GM18867 (cell line): Measurements from ENCODE around the gene OCSTAMP.

Experiments used
- ATAC-seq: cut with Tn5 transposase; IDR thresholded peaks from one replicate; pipeline ENCODE4 v1.9.1; 2021; ENCODE audit warnings: mild to moderate bottlenecking, moderate library complexity; ENCODE audit not compliant: unreplicated experiment

OCSTAMP gene

DNA sequence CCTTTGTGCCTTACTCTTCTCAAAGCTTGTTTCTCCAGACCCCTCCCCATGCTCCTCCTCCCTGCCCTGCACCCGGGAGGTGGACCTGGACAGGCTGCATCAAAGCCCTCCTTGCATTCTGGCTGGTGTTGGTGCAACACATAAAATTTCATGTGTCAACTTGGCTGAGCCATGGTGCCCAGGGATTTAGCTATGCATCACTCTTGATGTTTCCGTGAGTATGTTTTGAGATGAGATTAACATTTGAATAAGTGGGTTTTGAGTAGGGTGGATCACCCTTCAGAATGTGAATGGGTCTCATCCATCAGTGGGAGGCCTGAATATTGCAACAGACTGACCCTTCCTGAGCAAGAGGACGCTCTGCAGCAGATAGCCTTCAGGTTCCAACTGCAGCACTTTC, 4.4 kb upstream of the OCSTAMP start:
- ATAC-seq, result no peak

DNA sequence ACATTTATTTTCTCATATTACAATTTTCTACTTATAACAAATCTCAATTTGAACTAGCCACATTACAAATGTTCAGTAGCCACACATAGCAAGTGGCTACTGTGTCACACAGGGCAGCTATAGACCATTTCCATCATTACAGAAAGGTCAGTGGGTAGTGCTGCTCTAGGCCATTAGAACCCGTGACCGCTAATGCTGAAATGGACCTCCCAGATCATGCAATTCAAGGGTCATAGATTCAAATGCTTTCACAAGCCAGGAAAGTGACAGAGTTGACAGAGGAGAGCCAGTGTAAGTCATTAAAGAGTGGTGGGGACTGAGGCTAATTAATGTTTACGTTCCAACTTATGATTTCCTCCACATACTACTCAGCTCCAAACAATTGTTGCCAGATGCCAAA, 3.5 kb upstream of the OCSTAMP start:
- ATAC-seq, result no peak

DNA sequence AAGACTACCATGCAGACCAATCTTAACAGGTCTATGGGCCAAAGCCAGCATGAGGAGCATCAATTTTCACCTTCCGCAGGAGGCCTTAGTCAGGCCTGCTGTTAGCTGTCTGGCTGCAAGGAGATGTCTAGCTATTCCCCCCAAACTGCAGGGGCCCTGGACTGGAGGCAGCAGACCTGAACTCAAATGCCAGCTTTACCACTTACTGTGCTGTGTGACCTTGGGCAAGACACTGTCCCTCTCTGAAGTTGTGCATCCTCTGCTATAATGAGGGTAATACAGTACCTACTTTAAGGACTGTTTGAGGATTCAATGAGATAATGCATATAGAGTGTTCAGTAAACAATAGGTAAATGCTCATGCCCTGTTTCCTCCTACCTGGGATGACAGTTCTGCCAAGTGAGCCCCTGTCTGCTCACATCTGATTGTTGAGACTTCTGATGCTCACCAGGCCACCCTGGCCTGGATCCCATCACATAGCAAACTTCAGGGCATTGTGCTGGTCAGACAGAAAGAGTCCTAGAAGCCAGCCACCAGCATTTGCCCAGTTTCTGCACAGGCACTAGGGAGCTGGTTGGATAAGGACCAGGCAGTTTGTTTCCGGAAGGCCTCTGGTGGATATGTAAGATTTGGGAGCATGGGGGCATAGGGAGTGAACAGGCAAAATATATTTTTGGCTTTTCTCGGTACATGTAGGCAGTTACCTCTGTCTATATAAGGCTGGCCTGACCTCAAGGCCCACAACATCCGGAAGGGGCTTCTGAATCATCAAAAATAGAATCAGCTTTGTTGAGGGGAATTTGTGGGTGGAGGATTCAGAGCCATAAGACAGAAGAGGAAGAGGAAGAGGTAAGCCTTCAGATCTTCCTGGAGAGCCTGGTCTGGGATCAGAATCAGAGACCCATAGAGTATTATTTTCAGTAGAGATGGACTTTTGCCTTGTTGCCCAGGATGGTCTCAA, 2.3 kb upstream of the OCSTAMP start:
- ATAC-seq, result no peak

DNA sequence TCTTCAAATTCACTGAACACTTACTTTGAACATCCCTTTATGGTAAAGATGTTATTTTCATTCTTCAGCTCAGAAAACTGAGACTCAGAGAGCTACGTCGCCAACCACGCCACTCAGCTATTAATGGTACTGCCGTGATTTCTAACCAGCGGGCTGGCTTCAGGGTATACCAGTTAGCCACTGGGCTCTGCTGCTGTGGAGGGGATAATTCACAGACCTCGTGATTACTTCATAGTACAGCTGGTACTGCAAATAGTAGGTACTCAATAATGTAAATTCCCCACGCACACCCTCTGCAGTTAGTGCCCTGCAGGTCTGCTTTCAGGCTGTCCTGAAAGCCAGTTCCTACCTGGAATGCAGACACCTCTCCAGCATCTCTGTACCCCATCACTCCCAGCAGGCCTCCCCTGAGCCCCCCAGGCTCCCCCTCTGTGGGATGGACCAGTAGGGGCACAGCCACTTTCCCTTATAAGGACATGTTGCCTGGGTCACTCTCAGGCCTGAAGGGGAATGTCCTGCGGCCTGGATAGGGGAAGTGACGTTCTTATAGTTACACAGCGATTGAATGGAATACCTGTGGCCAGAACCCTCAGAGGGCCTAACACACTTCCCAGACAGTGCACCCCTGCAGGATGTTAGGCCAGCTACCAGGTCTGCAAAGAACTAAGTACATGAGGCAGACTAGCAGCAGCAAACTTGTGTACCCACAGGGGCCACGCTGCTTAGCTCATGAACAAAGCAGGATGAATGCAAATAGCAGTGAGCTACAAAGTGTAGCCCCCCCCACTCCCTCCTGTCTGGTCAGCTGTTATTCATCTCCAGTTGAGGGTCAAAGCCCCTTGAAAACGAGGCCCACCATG, 1.3 kb upstream of the OCSTAMP start:
- no peak for ATAC-seq

DNA sequence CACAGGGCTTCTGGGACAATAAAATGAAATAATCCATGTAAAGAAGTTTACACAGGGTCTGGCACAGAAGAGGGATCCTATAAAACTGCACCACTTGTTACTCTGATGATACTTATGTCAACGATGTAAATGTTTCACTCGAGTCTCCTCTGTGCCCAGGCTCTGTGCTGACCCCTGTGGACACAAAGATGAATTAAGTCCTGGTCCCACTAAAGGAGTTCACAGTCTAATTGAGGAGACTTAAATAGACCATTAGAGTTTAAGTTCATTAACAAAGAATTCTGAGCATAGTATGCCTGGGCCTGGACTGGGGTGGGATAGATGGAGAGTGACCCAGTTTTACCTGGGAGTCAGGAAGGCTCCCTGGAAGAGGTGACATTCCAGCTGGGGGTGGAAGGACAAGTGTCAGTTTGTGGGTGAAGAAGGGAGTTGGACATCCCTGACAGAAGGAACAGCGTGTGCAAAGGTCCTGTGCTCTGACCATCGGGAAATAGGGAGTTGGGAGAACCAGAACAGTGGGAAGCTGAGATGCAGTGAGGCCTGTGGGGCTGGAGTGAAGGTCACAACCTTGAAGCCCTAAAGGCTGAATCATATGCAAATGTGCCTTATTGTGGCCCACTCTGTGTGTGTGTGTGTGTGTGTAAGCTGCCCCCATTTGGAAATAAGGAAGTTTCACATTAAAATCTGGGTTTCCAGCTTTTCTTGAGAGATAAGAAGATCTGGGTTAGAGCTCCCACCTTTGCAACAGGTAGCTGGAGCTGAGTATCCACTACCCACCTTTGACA, 1.1 kb downstream of the OCSTAMP start:
- ATAC-seq, result no peak

DNA sequence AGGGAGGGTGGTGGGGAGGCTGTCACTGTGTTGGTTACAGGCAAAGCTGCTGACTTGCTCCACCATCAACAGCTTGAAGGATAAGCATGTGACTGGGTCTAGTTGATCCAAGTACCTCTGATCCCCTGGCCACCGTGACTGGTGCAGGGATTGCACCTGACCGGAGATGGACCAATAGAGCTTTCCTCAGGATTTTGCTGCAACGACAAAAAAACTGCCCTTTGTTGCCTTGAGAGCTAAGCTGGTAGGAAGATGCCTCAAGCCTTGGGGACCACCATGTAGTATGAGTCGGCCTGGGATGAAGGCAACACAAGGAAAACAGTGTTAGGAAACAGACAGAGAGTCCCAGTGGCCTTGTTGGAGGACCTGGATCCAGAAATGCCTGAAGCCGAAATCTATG, 1.8 kb downstream of the OCSTAMP start:
- ATAC-seq, result no peak

DNA sequence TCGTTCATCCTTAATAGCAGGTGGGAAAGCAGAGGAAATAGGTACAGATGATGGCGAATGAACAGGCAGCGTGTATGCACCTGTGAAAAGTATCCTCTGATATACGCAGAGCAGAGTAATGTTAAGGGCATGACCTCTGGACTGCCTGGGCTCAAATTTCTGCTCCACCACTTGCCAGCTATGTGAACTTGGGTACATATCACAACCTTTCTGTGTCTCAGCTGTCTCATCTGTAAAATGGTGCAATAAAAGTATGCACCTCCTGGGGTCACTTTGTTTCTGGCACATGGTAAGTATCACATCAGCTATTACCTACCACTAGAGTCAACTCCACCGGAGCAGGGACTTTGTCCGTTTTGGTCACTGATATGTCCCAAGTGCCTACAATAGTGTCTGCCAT, 2.5 kb downstream of the OCSTAMP start:
- no peak for ATAC-seq

GRCh38 chr20:46546936-46547335, 3.5 kb downstream of the OCSTAMP start:
- ATAC-seq, result no peak

- ATAC-seq, result no peak
Observed at GRCh38 chr20:46546298-46546697, 4.2 kb downstream of the OCSTAMP start.

DNA sequence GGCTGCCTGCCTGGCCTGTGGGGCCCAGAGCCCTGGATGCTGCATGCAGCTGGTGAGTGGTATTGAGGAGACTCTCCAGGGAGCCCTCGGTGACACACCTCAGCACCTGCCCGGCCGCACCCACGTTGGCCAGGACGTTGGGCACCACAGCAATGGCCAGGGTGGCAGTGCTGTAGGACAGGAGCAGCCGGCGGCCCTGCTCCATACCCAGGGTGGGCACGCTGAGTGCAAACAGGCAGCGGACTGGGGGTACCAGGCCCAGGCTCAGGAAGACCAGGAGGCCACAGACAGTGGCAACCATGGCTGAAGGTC, 4.7 kb downstream of the OCSTAMP start:
- no peak for ATAC-seq

- no peak for ATAC-seq
Observed at GRCh38 chr20:46545077-46545826, 5.2 kb downstream of the OCSTAMP start.

DNA sequence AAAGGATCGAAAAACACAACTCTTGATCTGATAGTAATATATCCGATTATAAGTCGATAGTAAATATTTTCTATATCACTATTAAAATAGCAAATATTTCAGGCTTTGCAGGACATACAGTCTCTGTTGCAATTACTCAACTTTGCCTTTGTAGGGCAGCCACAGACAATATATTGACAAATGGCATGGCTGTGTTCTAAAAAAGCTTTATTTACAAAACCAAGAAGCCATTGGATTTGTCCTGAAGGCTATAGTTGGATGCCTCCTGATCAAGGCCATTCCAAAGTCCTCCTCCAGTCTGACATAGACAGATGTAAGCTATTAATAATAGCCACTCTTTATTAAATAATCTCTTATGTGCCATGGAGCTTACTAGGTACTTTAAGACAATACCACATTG, 5.9 kb downstream of the OCSTAMP start:
- no peak for ATAC-seq

DNA sequence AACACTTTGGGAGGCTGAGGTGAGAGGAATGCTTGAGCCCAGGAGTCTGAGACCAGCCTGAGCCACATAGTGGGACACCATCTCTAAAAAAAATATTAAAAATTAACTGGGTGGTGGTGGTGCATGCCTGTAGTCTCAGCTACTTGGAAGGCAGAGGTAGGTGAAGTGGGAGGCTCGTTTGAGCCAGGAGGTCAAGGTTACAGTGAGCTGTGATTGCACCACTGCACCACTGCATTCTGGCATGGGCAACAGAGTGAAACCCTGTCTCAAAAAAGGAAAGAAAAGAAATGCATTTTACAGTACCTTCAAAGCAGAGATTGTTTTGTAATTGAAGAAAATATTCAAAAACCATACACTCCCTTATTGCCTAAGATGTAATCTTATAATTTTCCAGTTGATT, 6.5 kb downstream of the OCSTAMP start:
- ATAC-seq, result no peak

DNA sequence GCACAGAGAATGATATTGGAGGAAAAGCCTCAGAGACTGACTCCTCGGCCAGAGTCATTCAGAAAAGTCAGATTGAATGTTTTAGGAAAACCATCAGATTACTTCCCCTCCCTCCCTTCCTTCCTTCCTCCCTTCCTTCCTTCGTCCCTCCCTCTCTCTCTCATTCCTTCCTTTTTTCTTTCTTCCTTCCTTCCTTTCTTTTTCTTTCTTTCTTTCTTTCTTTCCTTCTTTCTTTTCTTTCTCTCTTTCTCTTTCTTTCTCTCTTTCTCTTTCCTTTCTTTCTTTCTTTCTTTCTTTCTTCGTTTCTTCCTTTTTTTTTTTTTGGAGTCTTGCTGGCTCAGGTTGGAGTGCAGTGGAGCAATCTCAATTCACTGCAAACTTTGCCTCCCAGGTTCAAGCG, 7.4 kb downstream of the OCSTAMP start:
- ATAC-seq, result no peak

- no peak for ATAC-seq
Observed at GRCh38 chr20:46541229-46541935, 9.1 kb downstream of the OCSTAMP start.

DNA sequence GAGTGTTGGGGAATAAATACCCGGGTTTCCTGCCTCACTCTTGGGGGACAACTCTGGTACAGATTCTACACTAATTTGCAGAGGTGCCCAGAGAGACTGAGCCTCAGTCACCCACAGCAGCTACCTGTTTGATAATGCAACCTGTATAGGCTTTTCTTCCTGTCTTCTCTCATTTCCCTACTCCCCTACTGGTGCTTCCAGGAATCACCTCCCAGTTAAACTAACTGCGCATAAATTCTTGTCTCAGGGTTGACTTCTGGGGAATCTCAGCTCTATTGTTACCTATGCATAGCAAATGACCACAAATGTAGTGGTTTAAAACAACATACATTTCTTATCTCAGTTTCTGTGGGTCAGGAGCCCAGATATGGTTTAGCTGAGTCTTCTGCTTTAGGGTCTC, 11.3 kb downstream of the OCSTAMP start:
- no peak for ATAC-seq

GRCh38 chr20:46530640-46531039, 19.8 kb downstream of the OCSTAMP start:
- no peak for ATAC-seq

DNA sequence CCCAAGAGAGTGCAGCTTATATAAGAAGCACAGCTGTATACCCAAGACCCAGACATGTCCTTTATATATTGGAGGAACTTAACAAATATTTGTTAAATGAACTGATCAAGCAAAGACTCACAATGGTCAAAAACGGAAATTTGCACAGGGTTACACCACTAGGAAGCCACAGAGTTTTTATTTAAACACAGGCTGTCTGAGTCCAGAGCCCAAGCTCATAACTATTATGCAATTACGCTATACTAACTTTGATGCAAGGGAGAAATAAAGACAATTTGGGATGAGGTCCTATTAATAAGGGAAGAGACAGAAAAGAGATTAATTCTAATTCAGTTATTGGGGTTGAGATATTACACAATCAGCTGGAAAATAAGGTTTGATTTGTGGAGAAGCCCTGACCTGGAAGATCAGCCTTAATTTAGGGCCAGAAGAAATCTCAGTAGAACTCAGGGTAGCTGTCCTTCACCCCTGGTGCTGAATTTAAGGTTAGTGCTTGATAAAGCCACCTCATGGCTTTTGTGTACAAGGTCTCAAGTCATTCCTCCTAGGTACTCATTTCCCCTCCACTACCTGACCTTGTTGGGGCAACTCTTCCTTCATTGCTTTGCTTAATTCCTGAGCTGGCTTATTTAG, 26.6 kb downstream of the OCSTAMP start:
- no peak for ATAC-seq

GRCh38 chr20:46523108-46523507, 27.3 kb downstream of the OCSTAMP start:
- ATAC-seq, result no peak
